VCaP (cell line): ENCODE measurements around the gene ZC3H18.

ENCODE experiments used
- H3K27ac ChIP-seq: fragments of 450-650 bp; 2 replicates; pipeline ENCODE4 v1.5.1; 2017
- TF ChIP-seq, protein P1 (sequence below): fragments of 450-650 bp; conservative IDR thresholded peaks from 2 replicates; pipeline ENCODE4 v1.5.1; 2017; ENCODE audit warnings: mild to moderate bottlenecking, moderate library complexity

Gene ZC3H18

DNA sequence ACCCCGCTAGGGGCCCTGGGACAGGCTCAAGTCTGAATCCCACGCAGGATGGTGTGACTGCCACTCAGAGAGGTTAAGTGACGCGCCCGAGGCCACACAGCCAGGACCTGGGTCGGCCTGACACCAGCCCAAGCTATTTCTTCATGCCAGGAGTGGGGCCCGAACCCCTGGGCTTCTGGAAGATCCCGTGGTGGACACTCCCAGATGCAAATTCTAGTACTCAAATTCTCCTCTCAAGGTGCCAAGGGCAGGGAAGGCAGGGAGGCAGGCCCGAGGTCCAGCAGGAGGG is 73.4 kb downstream of the ZC3H18 start:
- no peak overlapping the region for H3K27ac ChIP-seq
- TF ChIP-seq, protein P1, sequence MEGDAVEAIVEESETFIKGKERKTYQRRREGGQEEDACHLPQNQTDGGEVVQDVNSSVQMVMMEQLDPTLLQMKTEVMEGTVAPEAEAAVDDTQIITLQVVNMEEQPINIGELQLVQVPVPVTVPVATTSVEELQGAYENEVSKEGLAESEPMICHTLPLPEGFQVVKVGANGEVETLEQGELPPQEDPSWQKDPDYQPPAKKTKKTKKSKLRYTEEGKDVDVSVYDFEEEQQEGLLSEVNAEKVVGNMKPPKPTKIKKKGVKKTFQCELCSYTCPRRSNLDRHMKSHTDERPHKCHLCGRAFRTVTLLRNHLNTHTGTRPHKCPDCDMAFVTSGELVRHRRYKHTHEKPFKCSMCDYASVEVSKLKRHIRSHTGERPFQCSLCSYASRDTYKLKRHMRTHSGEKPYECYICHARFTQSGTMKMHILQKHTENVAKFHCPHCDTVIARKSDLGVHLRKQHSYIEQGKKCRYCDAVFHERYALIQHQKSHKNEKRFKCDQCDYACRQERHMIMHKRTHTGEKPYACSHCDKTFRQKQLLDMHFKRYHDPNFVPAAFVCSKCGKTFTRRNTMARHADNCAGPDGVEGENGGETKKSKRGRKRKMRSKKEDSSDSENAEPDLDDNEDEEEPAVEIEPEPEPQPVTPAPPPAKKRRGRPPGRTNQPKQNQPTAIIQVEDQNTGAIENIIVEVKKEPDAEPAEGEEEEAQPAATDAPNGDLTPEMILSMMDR = no peak

DNA sequence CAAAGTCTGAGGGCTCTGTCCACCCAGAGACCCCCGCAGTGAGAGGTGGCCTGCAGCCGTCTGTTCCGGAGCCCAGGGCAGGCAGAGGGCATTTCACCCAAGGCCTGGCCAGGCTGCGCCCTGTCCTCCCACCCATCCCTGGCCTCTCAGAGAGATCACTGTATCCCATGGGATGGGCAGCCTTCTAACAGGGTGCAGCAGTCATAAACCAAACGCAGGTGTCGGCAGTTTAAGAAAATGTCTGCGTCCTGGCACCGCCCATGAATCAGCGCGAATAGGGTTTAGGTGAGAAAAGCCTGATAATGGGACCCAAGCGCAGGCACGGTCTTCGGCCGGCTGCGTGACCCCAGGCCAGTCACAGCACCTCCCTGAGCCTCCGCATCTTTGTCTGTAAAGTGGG is 75.3 kb downstream of the ZC3H18 start:
- TF ChIP-seq, protein P1 = no peak
- H3K27ac ChIP-seq = no peak overlapping the region

DNA sequence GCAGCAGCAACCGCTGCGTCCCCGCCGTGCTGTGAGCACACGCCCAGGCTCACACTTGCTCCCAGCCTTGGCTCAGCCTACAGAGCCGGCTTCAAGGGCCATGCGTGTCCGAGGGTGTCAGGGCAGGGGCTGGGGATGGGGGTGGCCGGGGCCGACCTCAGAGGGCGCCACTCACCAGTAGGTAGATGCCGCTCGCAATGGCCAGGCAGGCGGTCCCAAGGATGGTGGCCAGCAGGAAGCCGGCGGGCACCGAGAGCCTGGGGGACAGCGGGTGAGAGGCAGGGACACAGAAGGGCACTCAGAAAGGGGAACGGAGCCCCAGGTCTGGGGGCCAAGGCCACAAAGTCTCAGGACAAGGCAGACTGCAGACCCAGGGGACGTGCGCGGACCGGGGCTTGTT is 75.7 kb downstream of the ZC3H18 start:
- TF ChIP-seq, protein P1 = no peak

DNA sequence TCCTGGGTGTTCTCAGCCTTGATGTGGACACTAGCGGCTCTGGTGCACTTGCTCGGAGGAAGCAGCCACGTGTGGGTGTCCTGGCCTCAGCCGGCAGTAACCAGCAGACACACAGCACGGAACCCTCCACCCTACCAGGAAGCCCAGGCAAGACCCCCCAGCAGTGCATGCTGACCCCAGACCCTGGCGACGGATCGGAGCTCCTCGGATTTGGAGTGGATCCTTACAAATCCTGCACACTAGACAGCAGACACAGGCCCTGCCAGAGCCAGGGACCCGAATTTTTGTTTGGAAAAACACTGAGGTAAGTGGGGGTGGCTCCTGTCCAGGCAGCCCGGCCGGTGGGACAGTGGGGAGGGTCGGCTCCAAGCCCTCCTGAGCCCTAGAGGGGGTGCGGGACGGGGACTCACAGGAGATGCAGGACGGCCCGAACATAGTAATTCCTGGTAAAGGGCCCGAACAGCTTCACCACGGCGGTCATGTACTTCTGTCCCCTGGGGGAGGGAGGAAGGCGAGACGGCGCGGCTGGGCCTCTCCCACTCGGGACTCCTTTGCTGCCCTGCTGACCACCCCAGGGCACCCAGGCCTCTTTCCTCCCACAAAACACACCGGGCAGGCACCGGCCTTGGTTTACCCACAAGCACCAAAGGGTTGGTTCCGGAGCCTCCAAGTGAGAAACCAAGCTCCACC is 76.3 kb downstream of the ZC3H18 start:
- H3K27ac ChIP-seq = no peak overlapping the region
- TF ChIP-seq, protein P1 = no peak

More for the DNA sequence above, 75.7 kb downstream of the ZC3H18 start:
- no peak overlapping the region for H3K27ac ChIP-seq

DNA sequence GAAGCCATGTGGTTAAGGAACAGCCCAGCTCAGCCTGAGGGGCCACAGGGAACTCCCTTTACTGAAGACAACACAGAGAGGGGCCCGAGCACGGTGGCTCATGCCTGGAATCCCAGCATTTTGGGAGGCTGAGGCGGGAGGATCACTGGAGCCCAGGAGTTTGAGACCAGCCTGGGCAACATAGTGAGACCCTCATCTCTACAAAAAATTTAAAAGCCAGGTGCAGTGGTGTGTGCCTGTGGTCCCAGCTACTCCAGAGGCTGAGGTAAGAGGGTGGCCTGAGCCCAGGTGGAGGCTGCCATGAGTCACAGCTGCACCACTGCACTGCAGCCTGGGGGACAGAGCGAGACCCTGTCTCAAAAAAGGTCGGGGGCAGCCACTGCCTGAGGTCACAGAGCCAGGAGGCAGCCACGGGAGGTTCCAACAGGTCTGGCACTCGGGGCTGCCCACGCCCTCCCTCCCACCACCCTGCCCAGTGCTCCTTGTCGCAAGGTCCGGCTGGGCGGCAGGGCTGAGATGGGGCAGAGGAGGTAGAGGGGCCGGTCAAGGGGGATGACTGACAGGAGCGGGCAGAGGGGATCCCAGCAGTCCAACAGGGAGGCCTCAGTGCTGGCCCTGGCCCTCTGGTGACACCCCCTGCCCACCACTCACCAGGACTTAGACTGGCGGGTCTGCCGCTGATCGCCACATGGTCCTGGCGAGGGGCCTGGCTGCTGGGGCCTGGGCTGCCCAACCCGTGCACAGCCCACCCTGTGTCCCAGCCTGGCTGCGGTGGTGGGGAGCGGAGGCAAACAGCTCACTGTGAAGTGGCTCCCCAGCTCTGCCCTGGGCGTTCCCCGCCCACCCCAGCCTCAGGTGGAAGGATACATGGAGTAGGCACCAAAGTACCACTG is 77.2 kb downstream of the ZC3H18 start:
- TF ChIP-seq, protein P1 = no peak

DNA sequence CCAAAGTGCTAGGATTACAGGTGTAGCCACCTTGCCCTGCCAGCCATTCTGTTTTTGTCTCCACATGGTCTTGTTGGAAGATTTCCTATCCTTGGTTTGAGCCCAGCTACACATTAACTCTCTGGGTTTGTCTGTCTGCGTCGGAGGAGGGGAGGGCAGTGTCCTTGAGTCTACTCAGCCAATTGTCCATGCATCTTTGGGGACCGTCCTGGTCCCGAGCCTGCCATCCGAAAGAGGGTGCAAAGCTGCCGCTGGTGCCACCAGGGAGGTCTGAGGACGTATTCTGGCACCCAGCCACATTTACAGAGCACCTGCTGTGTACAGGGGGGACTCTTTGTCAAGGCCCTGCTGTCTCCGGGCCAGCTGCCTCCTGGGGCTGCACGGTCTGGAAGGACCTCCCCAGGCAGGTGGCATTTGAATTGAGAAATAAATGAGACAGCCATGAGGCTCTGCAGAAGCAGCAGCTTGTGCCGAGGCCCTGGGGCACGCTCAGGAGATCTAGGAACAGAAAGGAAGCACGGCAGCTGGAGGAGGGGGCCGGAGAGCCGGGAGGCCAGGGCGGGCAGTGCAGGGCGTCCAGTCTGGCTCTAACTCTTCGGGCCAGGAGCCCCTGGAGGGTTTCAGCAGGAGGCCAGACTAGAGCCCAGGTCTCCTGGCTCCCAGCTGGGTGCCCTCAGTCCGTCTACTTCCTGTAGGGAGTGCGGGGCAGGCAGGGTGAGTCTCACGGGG is 79.2 kb downstream of the ZC3H18 start:
- H3K27ac ChIP-seq = no peak overlapping the region
- TF ChIP-seq, protein P1 = no peak

More for the DNA sequence above, 77.2 kb downstream of the ZC3H18 start:
- no peak overlapping the region for H3K27ac ChIP-seq
